ENCODE results near the gene IGSF8.
A peak's percentile ranks its signal among the peaks of the same experiment; 100 is the strongest.

Gene IGSF8

GRCh38 chr1:160085686-160086455, 12.5 kb downstream of the IGSF8 start:
- DNase-seq: peak; percentile 89

- DNase-seq: no peak
Observed at GRCh38 chr1:160084771-160085321, 13.6 kb downstream of the IGSF8 start.

GRCh38 chr1:160083968-160084770, 14.2 kb downstream of the IGSF8 start:
- DNase-seq: peak; percentile 92

- DNase-seq: no peak
Observed at GRCh38 chr1:160082926-160083325, 15.5 kb downstream of the IGSF8 start.

- DNase-seq: no peak
Observed at GRCh38 chr1:160082487-160082886, 15.9 kb downstream of the IGSF8 start.

GRCh38 chr1:160081261-160081936, 17.0 kb downstream of the IGSF8 start, which contains the start of gene KCNJ9:
KCNJ9 (plus strand) TSS chr1:160081538; CDS start chr1:160084031, 2,493 bp downstream.
- DNase-seq: no peak

GRCh38 chr1:160080381-160081100, 17.9 kb downstream of the IGSF8 start:
- no peak for DNase-seq

GRCh38 chr1:160079448-160079847, 19.0 kb downstream of the IGSF8 start:
- no peak for DNase-seq

GRCh38 chr1:160078512-160079195, 19.8 kb downstream of the IGSF8 start:
- peak; percentile 71 for DNase-seq

GRCh38 chr1:160077486-160077885, 20.9 kb downstream of the IGSF8 start:
- DNase-seq: no peak

- no peak for DNase-seq
Observed at GRCh38 chr1:160076295-160076694, 22.1 kb downstream of the IGSF8 start.

GRCh38 chr1:160075836-160076235, 22.6 kb downstream of the IGSF8 start:
- no peak for DNase-seq

GRCh38 chr1:160074865-160075264, 23.6 kb downstream of the IGSF8 start:
- DNase-seq: no peak

- no peak for DNase-seq
Observed at GRCh38 chr1:160071289-160071688, 27.1 kb downstream of the IGSF8 start.

- DNase-seq: peak; percentile 94
Observed at GRCh38 chr1:160070243-160071163, 27.9 kb downstream of the IGSF8 start.

- no peak for DNase-seq
Observed at GRCh38 chr1:160069460-160070231, 28.8 kb downstream of the IGSF8 start, which contains the start of gene KCNJ10. KCNJ10 (minus strand) TSS chr1:160070160; CDS start chr1:160042532, 27,628 bp downstream.

- no peak for DNase-seq
Observed at GRCh38 chr1:160068225-160068624, 30.2 kb downstream of the IGSF8 start.

- DNase-seq: no peak
Observed at GRCh38 chr1:160066829-160067745, 31.3 kb downstream of the IGSF8 start.

GRCh38 chr1:160064746-160065145, 33.7 kb downstream of the IGSF8 start:
- DNase-seq: peak; percentile 69

Data from islet precursor cell (in vitro differentiated cells).